Small intestine (tissue), 7 donors: ENCODE measurements around the gene HAPLN2. TPM values are rescaled to one million over a fixed set of nuclear protein-coding genes. Genes with fewer than 3 reads are reported as not detected.

Experiments used
- DNase-seq, 2 donors: peaks; one replicate each; pipeline versions ENCODE4 v3.0.0 to v3.0.0-alpha.2; 2013
- FAIRE-seq: peaks from 2 replicates; lab custom pipeline; 2012; peaks lifted over from hg19 to GRCh38; lab: Jason Lieb, UNC
- H3K27ac ChIP-seq, 3 donors: one replicate each; pipeline ENCODE4 v1.5.1; 2013; ENCODE audit warnings: low read length in 2 of 3, mild to moderate bottlenecking in 2 of 3, control low read depth in 1 of 3, inconsistent platforms in 1 of 3, low read depth in 1 of 3, moderate library complexity in 1 of 3
- H3K27me3 ChIP-seq, 3 donors: one replicate each; pipeline ENCODE4 v1.6.1; 2013; ENCODE audit warnings: low read length in 3 of 3, inconsistent platforms in 1 of 3; ENCODE audit not compliant: control insufficient read depth in 3 of 3, insufficient read depth in 3 of 3
- H3K36me3 ChIP-seq, 3 donors: one replicate each; pipeline ENCODE4 v1.6.1; 2013; ENCODE audit warnings: low read length in 3 of 3, inconsistent platforms in 1 of 3, low read depth in 1 of 3, mild to moderate bottlenecking in 1 of 3, moderate library complexity in 1 of 3; ENCODE audit not compliant: control insufficient read depth in 3 of 3, insufficient read depth in 2 of 3
- H3K4me1 ChIP-seq, 3 donors: one replicate each; pipeline ENCODE4 v1.6.1; 2013; ENCODE audit warnings: low read length in 2 of 3, inconsistent platforms in 1 of 3, low read depth in 1 of 3, mild to moderate bottlenecking in 1 of 3, moderate library complexity in 1 of 3; ENCODE audit not compliant: control insufficient read depth in 3 of 3, insufficient read depth in 2 of 3
- H3K4me3 ChIP-seq, 3 donors: one replicate each; pipeline ENCODE4 v1.5.1; 2013; ENCODE audit warnings: low read length in 3 of 3, control low read depth in 1 of 3, inconsistent platforms in 1 of 3, low read depth in 1 of 3, mild to moderate bottlenecking in 1 of 3, moderate library complexity in 1 of 3
- H3K9me3 ChIP-seq, 2 donors: one replicate each; pipeline ENCODE4 v1.6.1; 2013; ENCODE audit warnings: low read depth in 1 of 2, low read length in 1 of 2; ENCODE audit not compliant: control insufficient read depth in 2 of 2, insufficient read depth in 1 of 2
- WGBS, 3 donors: extraction: QIAGEN DNeasy Blood & Tissue Kit; methylation state at CpG; one replicate each; pipeline ENCODE4 v1.1.7; 2013; 5-methylcytosine and 5-hydroxymethylcytosine counted together
- polyA plus RNA-seq, 4 donors: library from polyadenylated mRNA; stranded (reverse) in 3 of 4; unstranded in 1 of 4; fragments of 200-250 nt in 3 of 4; fragments of 120-200 nt in 1 of 4; gene quantifications; one replicate each; pipeline versions ENCODE4 v1.2.1 to v1.2.3, GENCODE V29; 2013
- donor health status: healthy with polysubstance abuse.
- donor health status: control.
- donor health status: control.
- donor health status: Bipolar disorder and iron deficiency.
- donor health status: healthy.

The HAPLN2 gene
- polyA plus RNA-seq, 4 donors: 0.22 to 25.9 (median 6.7) TPM

- 22 to 42% (median 32%) methylated on average over 2 of the region's 2 CpGs for WGBS, 3 donors
- FAIRE-seq (no peak), DNase-seq (no peak)
- Histone ChIP-seq H3K36me3 (peaks cover 0 to 11% (median 0%) of the 10 kb centered on the region in 3 donors), H3K27me3 (peaks cover 0 to 17% (median 0%) of the 10 kb centered on the region in 3 donors), H3K4me1 (peaks cover 2 to 75% (median 27%) of the 10 kb centered on the region in 3 donors), H3K4me3 (peak overlapping the region; percentile 20 to 60 (median 55)), H3K9me3 (no peaks in the 10 kb centered on the region), H3K27ac (peak overlapping the region; percentile 81 to 95 (median 86))
Measured at GRCh38 chr1:156660752-156661112, 41.5 kb downstream of the HAPLN2 start.

GRCh38 chr1:156662005-156662799 lies 43.0 kb downstream of the HAPLN2 start:
- FAIRE-seq (no peak), DNase-seq (peak in 1 of 2 donors; percentile 54)
- Histone ChIP-seq H3K27me3 (peaks cover 0 to 2% (median 0%) of the 10 kb centered on the region in 3 donors), H3K4me1 (peaks cover 2 to 76% (median 27%) of the 10 kb centered on the region in 3 donors), H3K4me3 (no peak overlapping the region), H3K9me3 (no peaks in the 10 kb centered on the region), H3K36me3 (peaks cover 0 to 11% (median 0%) of the 10 kb centered on the region in 3 donors), H3K27ac (peak overlapping the region in 2 of 3 donors; percentile 86 to 95)
- 53 to 74% (median 66%) methylated on average over 12 of the region's 12 CpGs for WGBS, 3 donors

GRCh38 chr1:156662800-156663055 lies 43.5 kb downstream of the HAPLN2 start:
- 81 to 97% (median 86%) methylated on average over 5 of the region's 5 CpGs for WGBS, 3 donors
- DNase-seq (no peak), FAIRE-seq (no peak)
- no peaks in the 10 kb centered on the region for H3K27me3 ChIP-seq
- H3K27ac ChIP-seq: peak overlapping the region in 2 of 3 donors; percentile 49 to 86
- H3K4me3 ChIP-seq: no peak overlapping the region
- H3K36me3 ChIP-seq: peaks cover 0 to 11% (median 0%) of the 10 kb centered on the region in 3 donors
- peaks cover 2 to 76% (median 27%) of the 10 kb centered on the region in 3 donors for H3K4me1 ChIP-seq
- no peaks in the 10 kb centered on the region for H3K9me3 ChIP-seq

- Histone ChIP-seq H3K9me3 (no peaks in the 10 kb centered on the region), H3K27me3 (no peaks in the 10 kb centered on the region), H3K36me3 (peaks cover 0 to 9% (median 0%) of the 10 kb centered on the region in 3 donors), H3K4me3 (no peak overlapping the region), H3K4me1 (peaks cover 2 to 78% (median 27%) of the 10 kb centered on the region in 3 donors), H3K27ac (peak overlapping the region in 2 of 3 donors; percentile 49 to 86)
- DNase-seq: peak in 1 of 2 donors; percentile 33
- WGBS, 3 donors: 43 to 66% (median 64%) methylated on average over 5 of the region's 5 CpGs
- no peak for FAIRE-seq
Measured at GRCh38 chr1:156663178-156663577, 44.0 kb downstream of the HAPLN2 start.

- Histone ChIP-seq H3K27ac (peak overlapping the region in 2 of 3 donors; percentile 77 to 84), H3K9me3 (no peaks in the 10 kb centered on the region), H3K4me1 (peaks cover 2 to 84% (median 29%) of the 10 kb centered on the region in 3 donors), H3K4me3 (no peak overlapping the region), H3K27me3 (no peaks in the 10 kb centered on the region), H3K36me3 (peaks cover 0 to 3% (median 0%) of the 10 kb centered on the region in 3 donors)
- peak in 1 of 2 donors; percentile 34 for DNase-seq
- no peak for FAIRE-seq
- 51 to 80% (median 65%) methylated on average over 5 of the region's 5 CpGs for WGBS, 3 donors
Measured at GRCh38 chr1:156664046-156664766, 45.0 kb downstream of the HAPLN2 start.

- H3K9me3 ChIP-seq: no peaks in the 10 kb centered on the region
- H3K4me1 ChIP-seq: peaks cover 0 to 77% (median 24%) of the 10 kb centered on the region in 3 donors
- peak; percentile 29 to 84 for DNase-seq
- no peak for FAIRE-seq
- no peak overlapping the region for H3K4me3 ChIP-seq
- no peaks in the 10 kb centered on the region for H3K36me3 ChIP-seq
- H3K27me3 ChIP-seq: no peaks in the 10 kb centered on the region
- peak overlapping the region in 2 of 3 donors; percentile 77 to 84 for H3K27ac ChIP-seq
- 16 to 22% (median 20%) methylated on average over 16 of the region's 16 CpGs for WGBS, 3 donors
Measured at GRCh38 chr1:156664767-156665411, 45.7 kb downstream of the HAPLN2 start.

- peaks cover 0 to 73% (median 24%) of the 10 kb centered on the region in 3 donors for H3K4me1 ChIP-seq
- no peaks in the 10 kb centered on the region for H3K9me3 ChIP-seq
- WGBS, 3 donors: 30 to 57% (median 50%) methylated on average over 3 of the region's 3 CpGs
- no peak for FAIRE-seq
- H3K4me3 ChIP-seq: no peak overlapping the region
- DNase-seq: peak in 1 of 2 donors; percentile 23
- no peaks in the 10 kb centered on the region for H3K27me3 ChIP-seq
- H3K27ac ChIP-seq: peak overlapping the region in 2 of 3 donors; percentile 61 to 77
- no peaks in the 10 kb centered on the region for H3K36me3 ChIP-seq
Measured at GRCh38 chr1:156665539-156665938, 46.3 kb downstream of the HAPLN2 start.
